ENCODE results near the gene LAMA2.

- TF ChIP-seq, protein P1, sequence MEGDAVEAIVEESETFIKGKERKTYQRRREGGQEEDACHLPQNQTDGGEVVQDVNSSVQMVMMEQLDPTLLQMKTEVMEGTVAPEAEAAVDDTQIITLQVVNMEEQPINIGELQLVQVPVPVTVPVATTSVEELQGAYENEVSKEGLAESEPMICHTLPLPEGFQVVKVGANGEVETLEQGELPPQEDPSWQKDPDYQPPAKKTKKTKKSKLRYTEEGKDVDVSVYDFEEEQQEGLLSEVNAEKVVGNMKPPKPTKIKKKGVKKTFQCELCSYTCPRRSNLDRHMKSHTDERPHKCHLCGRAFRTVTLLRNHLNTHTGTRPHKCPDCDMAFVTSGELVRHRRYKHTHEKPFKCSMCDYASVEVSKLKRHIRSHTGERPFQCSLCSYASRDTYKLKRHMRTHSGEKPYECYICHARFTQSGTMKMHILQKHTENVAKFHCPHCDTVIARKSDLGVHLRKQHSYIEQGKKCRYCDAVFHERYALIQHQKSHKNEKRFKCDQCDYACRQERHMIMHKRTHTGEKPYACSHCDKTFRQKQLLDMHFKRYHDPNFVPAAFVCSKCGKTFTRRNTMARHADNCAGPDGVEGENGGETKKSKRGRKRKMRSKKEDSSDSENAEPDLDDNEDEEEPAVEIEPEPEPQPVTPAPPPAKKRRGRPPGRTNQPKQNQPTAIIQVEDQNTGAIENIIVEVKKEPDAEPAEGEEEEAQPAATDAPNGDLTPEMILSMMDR (conservative IDR thresholded peaks at IDR 0.05 in 1 of 2, IDR thresholded peaks at IDR 0.05 in 1 of 2; ENCODE audit: extremely low read depth in 1 of 2, insufficient read depth in 1 of 2, low read depth in 1 of 2, low read length in 2 of 2), result no peak
- no peak for TF ChIP-seq EZH2 (IDR thresholded peaks at IDR 0.05; ENCODE audit: borderline replicate concordance, low read length)
Observed at GRCh38 chr6:129183187-129183591, 300.3 kb downstream of the LAMA2 start.
